H4 (cell line): ENCODE data around the gene ZC3H18. TPM values are rescaled to one million over a fixed set of nuclear protein-coding genes. Genes with fewer than 3 reads are reported as not detected.
"Not testable (repeated sequence)": the region's sequence is repeated elsewhere in the genome, so short reads cannot be mapped to it uniquely, and the experiment has no call there.

Source experiments
- DNase-seq: peaks from one replicate; pipeline ENCODE4 v3.0.0-alpha.2; 2015; ENCODE audit warnings: low spot score
- total RNA-seq: library from RNA; depleted of rRNA; stranded (reverse); fragments of >200 nt; shearing (Covaris generic); gene quantifications from 2 replicates; pipeline ENCODE4 v1.2.3, GENCODE V29; 2014

The ZC3H18 gene
- total RNA-seq, 1 experiment from 2014 or later = 10.6 TPM

GRCh38 chr16:88654363-88655052 lies 84.3 kb downstream of the ZC3H18 start:
- no peak for DNase-seq

DNA sequence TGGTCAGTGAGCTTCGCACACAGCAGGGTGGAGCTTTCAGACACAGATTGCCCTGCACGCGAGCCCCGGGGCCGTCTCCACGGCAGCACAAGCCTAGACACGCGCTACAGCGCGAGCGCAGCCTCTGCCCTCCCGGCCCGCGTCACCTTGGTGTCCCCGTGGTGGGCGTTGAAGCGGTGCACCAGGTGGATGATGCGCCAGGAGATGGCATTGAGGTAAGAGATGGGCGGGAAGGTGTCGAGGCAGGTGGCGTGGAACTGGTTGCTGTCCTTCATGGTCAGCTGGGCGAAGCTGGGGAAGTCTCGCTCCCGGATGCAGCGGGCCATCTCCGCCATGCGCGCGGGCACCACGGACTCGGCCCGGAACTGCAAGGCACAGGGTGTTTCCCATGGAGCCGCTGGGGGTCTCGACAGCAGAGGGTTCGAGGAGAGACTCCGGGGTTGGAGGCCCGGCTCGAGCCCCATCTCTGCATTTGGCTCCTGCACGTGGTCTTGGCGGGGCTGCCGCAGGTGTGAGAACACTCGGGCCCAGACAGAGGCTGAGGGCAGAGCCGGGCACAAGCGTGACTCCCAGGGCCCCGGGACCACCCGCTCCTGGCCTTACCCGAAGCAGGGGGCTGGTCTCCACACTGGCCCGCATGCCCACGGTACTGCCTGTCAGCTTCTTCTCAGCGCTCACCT lies 85.0 kb downstream of the ZC3H18 start:
- DNase-seq = no peak

GRCh38 chr16:88655733-88656281 lies 85.6 kb downstream of the ZC3H18 start:
- DNase-seq = no peak

DNA sequence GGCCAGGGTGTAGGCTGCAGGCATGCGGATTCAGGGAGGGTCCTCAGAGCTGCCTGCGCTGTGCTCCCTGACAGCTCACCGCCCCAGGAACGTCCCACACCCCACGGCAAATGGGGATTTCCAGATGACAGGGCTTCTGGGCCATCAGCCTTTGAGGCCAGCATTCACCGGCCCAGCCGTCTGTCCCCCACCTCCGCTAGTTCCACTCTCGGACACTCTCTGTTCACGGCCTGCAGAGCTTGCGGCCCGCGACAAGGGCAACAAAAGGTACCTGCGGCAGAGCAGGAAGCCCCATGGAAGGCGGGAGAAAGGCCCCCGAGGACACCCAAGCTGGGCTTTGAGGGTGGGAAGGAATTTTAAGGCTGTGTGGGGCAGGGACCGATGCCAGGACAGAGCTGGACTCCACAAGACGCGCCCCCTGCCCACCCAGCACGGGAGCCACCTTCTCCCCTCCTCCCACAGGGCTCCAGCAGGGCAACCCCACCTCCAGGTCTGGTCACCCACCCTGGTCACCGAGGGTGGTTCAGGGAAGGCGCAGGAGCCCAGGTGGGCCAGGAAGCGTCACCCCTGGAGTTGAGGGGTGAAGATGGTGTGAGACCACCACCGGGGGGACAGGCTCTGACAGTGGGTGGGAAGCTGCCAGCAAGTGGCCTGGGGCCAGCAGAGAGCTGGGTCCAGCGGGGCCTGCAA lies 86.2 kb downstream of the ZC3H18 start:
- DNase-seq = no peak

- DNase-seq = no peak
Measured at GRCh38 chr16:88657371-88657770, 87.2 kb downstream of the ZC3H18 start.

DNA sequence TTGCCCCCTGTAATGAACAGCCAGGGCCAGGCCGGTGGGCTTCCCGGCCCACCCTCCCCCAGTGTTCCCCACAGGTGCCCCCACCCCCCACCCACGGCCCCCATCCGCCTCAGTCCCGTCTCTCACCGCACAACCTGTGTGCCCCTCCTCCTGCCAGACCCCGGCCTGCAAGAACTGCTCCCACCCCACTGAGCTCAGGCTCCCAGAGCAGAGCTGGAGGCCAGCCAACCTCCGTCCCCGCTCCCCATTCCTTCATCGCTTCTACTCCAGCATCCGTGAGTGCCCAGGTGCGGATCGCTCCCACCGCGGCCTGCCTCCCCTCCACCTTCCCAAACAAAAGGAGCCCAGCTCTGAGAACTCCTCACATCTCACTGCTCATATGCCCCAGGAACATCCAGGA lies 88.5 kb downstream of the ZC3H18 start:
- no peak for DNase-seq

- no peak for DNase-seq
Measured at GRCh38 chr16:88659160-88659559, 89.0 kb downstream of the ZC3H18 start.

DNA sequence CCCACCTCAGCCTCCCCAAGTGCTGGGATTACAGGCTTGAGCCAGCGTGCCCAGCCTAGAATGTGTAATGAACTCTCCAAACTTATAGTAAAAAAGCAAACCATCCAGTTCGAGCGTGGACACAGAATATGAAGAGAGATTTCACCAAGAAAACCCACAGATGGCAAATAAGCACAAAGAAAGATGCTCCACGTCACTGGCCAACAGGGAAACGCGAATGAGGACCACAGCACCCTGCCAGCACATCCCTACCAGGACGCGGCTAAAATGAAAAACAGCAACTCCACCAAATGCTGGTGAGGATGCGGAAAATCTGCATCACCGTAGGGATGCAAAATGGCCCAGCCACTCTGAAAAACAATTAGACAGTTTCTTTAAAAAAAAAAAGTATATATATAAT lies 91.3 kb downstream of the ZC3H18 start:
- DNase-seq = no peak

- no peak for DNase-seq
Measured at GRCh38 chr16:88662222-88662842, 92.1 kb downstream of the ZC3H18 start.

GRCh38 chr16:88662843-88663606 lies 92.8 kb downstream of the ZC3H18 start, which contains the start of gene MVD:
Gene MVD, minus strand, starts transcription at chr16:88663091. Its CDS starts 11 bp downstream, at chr16:88663080.
- peak; percentile 99 for DNase-seq

- no peak for DNase-seq
Measured at GRCh38 chr16:88665148-88665547, 94.9 kb downstream of the ZC3H18 start.

DNA sequence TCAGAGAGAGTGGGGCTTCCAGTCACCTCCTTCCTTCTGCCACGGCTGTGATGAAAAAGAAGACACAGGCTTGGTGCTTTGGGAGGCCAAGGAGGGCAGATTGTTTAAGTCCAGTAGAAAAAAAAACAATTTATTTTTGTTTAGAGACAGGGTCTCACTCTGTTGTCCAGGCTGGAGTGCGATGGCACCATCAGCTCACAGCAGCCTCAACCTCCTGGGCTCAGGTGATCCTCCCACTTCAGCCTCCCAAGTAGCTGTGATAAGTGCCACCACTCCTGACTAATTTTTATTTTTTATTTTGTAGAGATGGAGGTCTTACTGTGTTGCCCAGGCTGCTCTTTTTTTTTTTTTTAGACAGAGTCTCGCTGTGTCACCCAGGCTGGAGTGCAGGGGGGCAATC lies 95.4 kb downstream of the ZC3H18 start:
- no peak for DNase-seq

DNA sequence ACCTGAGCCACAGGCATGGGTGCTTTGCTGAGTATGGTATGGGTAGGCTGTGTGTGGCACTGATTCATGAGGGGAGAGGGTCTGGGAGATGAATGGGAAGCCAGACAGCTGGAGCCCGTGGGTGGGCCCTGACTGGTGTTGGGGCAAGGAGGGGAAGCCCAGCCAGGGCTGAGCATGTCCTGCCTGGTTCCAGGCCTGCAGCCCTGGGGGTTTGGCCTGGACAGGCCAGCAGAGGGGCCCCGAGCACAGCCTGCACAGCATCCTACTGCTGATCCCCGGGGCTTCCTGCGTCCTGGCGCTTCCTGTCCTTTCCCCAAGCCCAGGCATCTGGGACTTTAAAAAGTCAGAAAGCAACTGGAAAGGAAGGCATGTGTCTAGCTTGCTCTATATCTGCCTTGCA lies 97.3 kb downstream of the ZC3H18 start:
- DNase-seq = no peak

DNA sequence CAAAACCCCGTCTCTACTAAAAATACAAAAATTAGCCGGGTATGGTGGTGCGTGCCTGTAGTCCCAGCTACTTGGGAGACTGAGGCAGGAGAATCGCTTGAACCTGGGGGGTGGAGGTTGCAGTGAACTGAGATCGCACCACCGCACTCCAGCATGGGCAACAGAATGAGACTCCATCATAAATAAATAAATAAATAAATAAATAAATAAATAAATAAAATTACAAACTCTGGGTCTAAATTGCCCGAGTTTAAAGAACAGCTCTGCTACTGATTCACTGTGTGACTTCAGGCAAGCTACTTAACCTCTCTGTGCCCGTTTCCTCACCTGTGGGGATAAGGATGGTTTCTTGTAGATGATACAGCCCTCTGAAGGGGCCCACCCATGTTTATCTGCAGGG lies 99.3 kb downstream of the ZC3H18 start:
- DNase-seq = not testable (repeated sequence)

- DNase-seq = no peak
Measured at GRCh38 chr16:88669980-88670379, 99.8 kb downstream of the ZC3H18 start.

DNA sequence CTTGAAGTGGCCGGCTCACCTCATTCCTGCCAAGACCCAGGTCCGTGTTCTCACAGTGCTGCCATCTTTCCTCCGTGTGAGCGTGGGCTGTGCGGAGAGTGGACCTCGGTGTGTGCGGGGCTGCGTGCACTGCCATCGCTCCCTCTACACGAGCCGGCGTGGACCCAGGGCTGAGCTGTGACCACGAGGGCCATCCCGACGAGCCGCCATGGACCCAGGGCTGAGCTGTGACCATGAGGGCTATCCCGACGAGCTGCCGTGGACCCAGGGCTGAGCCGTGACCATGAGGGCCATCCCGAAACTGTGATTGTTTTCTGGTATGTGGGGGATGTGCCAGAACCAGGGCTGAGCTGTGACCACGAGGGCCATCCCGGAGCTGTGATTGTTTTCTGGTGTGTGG lies 101.6 kb downstream of the ZC3H18 start:
- DNase-seq = no peak

DNA sequence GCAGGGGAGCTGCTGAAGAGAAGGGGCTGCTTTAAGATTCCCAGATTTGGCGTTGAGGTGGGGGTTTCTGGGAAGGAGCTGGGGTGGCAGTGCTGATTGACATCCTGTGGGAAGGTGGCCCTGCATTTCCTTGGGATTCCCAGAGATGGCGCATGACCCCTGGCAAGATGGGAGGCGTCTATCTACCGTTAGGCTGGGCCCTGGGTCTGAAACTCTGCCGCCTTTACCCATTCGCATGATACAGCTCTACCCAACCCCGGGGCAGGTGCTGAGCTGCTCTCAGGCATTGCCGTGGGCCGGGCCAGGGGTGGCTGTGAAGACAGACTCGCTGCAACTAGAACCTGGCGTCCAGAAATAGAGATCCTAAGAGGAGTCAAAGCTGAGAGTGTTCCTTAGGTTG lies 102.6 kb downstream of the ZC3H18 start:
- no peak for DNase-seq

DNA sequence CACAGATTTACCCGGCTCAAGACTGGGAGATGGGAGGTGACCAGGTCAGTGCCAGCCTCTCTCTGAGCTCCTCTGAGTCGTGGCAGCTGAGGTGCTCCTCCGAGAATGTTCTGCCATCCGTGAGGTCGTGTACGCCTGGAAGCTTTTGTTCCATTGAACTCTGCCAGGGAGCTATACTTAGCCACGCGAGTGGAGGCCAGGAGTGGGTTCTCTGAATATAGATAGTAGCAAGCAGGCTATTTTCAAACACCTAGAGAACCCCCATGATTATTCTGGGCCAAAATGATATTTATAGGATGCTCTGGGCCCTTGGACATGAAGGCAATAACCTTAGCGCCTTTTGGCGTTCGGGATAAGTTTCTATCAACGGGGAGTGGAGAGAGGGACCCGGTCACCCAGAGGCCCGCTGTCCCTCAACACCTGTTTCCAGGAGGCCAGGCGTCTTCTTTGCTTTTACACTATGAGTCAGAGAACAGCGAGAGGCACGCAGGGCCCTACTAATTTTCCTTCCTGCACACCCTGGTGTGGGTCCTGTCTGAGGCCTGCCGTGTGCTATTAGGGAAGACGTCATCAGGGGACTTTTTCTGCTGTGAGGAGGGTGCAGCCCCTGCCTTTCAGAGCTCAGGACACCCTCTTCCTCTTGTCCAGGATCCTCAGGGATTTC lies 103.6 kb downstream of the ZC3H18 start:
- no peak for DNase-seq

- DNase-seq = no peak
Measured at GRCh38 chr16:88676502-88677242, 106.5 kb downstream of the ZC3H18 start.

DNA sequence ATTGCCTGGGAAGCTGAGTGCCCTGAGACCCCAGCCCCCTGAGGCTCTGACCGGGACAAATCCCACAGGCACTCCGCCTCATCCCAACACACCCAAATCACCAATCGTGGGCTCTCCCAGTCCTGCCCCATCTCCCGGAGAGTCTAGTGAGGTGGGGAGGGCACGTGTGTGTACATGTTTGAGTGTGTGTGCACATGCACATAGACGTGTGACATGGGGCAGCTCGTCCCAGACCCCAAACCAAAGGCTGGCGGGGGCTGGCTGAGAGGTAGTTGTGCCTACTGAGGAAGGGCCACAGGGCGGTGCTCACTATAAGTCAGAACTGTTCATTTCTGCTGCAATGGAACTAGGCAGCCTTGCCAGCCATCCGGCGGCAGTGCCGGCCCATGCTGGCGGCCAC lies 107.5 kb downstream of the ZC3H18 start:
- DNase-seq = no peak
